HuH-7.5 (cell line): ENCODE results near the gene OPTN.

ENCODE experiments used
- DNase-seq: peaks from one replicate; pipeline ENCODE4 v3.0.0; 2011; ENCODE audit warnings: low spot score

The OPTN gene

GRCh38 chr10:13184276-13184675 is 84.3 kb downstream of the OPTN start:
- DNase-seq: no peak

GRCh38 chr10:13184730-13185514 is 85.0 kb downstream of the OPTN start:
- no peak for DNase-seq

GRCh38 chr10:13187135-13187534 is 87.2 kb downstream of the OPTN start:
- DNase-seq: no peak
